RWPE1 (cell line): ENCODE measurements around the gene OR2M3.

Experiments
- CTCF ChIA-PET: fragments of 350-600 bp; sonication (Branson Sonifier 250); formaldehyde crosslinking; extraction: SDS; loops from one replicate; lab custom pipeline; 2021; lab: Yijun Ruan, JAX
- POLR2A ChIA-PET: fragments of 400-600 bp; formaldehyde crosslinking; extraction: SDS; loops from one replicate; lab custom pipeline; 2020; ENCODE audit warnings: antibody characterized with exemption; ENCODE audit not compliant: low non-redundant PET; lab: Yijun Ruan, JAX
- DNase-seq: peaks from one replicate; pipeline ENCODE4 v3.0.0; 2012; ENCODE audit warnings: low spot score
- H3K27ac ChIP-seq: fragments of 450-650 bp; 2 replicates; pipeline ENCODE4 v1.5.1; 2017
- TF ChIP-seq, protein P1 (sequence below): fragments of 450-650 bp; conservative IDR thresholded peaks from 2 replicates; pipeline ENCODE4 v1.5.1; 2017; ENCODE audit warnings: low read depth, mild to moderate bottlenecking

OR2M3 gene, protein sequence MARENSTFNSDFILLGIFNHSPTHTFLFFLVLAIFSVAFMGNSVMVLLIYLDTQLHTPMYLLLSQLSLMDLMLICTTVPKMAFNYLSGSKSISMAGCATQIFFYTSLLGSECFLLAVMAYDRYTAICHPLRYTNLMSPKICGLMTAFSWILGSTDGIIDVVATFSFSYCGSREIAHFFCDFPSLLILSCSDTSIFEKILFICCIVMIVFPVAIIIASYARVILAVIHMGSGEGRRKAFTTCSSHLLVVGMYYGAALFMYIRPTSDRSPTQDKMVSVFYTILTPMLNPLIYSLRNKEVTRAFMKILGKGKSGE

DNA sequence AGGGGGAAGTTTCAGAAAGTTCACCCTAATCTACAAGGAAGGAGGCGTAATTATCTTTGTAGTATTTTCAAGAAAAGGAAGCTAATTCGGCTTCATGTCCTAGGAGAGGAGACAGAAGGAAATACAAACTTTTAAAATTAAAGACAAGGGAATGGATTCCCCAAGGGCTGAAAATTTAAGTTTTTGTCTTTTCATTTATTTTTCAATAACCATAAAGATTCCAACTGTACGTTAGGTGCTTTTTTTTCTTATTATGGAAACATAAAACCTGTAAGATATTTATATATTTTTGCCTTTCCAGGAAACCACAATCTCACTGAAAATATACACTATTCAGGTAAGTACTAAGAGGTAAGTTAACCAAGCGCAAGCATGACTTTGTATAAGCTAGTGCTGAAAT is at the start of gene OR2M3:
Gene OR2M3, plus strand, starts transcription at position 301 of the 400 bp plus-strand sequence. CDS start 5,803 bp downstream, outside the sequence.
- DNase-seq = no peak
- TF ChIP-seq, protein P1, sequence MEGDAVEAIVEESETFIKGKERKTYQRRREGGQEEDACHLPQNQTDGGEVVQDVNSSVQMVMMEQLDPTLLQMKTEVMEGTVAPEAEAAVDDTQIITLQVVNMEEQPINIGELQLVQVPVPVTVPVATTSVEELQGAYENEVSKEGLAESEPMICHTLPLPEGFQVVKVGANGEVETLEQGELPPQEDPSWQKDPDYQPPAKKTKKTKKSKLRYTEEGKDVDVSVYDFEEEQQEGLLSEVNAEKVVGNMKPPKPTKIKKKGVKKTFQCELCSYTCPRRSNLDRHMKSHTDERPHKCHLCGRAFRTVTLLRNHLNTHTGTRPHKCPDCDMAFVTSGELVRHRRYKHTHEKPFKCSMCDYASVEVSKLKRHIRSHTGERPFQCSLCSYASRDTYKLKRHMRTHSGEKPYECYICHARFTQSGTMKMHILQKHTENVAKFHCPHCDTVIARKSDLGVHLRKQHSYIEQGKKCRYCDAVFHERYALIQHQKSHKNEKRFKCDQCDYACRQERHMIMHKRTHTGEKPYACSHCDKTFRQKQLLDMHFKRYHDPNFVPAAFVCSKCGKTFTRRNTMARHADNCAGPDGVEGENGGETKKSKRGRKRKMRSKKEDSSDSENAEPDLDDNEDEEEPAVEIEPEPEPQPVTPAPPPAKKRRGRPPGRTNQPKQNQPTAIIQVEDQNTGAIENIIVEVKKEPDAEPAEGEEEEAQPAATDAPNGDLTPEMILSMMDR = no peak
- ChIA-PET POLR2A (no interaction called here), CTCF (no interaction called here)
- no peak within 1 kb of the TSS for H3K27ac ChIP-seq

DNA sequence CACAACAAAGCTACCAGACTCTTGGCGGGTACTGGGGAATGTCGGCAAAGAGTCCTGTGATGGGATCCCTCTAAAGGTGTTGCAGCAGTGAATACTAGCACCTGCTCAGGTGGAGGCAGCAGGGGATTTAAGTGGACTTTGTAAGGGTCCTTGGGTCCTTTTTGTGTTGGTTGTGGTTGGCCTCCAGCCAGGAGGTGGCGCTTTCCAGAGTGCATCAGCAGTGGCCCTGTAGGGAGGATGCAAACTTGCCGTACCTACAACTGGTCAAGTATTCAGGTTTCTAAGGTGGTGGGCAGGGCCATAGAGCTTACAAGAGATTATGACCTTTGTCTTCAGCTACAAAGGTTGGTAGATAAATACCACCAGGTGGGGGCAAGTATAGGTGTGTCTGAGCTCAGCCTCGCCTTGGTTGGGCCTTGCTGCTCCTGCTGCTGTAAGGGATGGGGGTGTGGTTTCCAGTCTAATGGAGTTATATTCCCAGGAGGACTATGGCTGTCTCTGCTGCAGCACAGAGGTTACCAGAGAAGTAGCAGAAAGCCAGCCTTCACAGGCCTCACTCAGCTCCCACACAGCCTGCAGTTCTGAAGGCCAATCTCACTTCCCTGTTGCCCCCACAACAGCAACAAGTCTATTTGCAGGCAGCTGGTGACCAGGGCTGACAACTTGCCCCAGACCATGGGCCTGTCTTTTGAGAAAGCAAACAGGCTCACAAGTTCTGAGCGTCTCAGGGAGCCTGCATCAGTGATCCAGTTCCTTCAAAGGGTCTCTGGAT is 44.8 kb upstream of the OR2M3 start:
- TF ChIP-seq, protein P1 = no peak
- ChIA-PET POLR2A (no interaction called here), CTCF (no interaction called here)
- DNase-seq = no peak
- H3K27ac ChIP-seq = no peak overlapping the region

DNA sequence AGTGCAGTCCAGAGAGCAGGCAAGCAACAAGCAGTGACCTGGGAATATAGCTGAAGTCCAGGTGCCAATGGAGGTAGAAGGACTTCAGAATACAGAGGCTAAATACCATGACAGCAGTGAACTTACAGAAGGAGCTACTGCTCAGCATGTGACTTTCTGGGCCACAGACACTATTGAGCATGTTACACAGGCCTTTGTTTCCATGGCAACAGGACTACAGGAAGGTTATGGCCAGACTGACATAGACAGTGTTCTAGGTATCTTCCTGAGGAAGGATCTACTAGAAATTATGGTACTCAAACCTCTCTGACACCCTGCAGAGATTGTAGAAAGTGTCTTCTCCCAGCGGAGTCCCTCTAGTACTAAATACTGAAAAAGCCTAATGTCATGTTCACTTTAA is 41.1 kb upstream of the OR2M3 start:
- TF ChIP-seq, protein P1 = no peak
- H3K27ac ChIP-seq = no peak overlapping the region
- ChIA-PET POLR2A (no interaction called here), CTCF (no interaction called here)
- no peak for DNase-seq

DNA sequence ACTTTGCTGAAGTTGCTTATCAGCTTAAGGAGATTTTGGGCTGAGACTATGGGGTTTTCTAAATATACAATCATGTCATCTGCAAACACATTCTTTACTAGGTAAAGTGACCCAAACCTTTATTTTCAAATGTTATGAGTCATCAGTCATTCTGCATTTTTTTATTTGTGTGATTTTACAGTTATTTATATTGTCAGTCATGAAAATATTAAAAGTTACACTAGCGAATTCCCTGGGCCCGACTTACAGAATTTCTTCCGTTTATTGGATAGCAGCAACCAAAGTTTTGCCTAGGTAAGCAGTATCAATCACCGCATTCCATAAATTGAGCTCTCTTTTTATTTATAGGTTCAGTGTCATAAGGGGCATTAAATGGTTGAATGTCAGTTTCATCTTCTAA is 38.3 kb upstream of the OR2M3 start:
- no peak for DNase-seq
- ChIA-PET CTCF (no interaction called here), POLR2A (no interaction called here)
- no peak overlapping the region for H3K27ac ChIP-seq
- TF ChIP-seq, protein P1 = no peak

DNA sequence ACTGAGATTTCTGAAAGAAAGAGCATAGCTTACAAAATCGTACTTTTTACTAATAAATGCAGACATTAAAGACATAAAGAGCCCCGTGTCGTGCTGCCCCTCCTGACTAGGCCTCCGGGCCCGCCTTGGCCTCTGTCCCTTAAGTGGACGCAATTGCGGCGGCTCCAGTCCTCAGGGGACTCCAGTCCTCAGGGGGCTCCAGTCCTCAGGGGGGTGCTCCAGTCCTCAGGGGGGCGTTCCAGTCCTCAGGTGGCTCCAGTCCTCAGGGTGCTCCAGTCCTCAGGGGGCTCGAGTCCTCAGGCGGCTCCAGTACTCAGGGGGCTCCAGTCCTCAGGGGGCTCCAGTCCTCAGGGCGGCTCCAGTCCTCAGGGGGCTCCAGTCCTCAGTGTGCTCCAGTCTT is 33.0 kb upstream of the OR2M3 start:
- ChIA-PET CTCF (no interaction called here), POLR2A (no interaction called here)
- no peak for DNase-seq
- TF ChIP-seq, protein P1 = no peak
- no peak overlapping the region for H3K27ac ChIP-seq

DNA sequence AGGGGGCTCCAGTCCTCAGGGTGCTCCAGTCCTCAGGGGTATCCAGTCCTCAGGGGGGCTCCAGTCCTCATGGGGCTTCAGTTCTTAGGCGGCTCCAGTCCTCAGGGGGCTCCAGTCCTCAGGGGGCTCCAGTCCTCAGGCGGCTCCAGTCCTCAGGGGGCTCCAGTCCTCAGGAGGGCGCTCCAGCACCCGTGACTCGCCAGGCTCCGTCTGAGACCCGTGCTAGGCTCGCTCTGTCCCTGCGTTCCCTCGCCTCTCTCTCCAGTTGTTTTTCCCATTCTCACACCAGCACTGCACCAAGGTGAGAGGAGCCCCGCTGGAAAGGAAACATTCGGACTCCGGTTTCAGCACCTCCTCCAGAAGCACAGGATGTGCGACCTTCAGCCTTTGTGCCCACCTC is 31.9 kb upstream of the OR2M3 start:
- no peak for DNase-seq
- ChIA-PET POLR2A (no interaction called here), CTCF (no interaction called here)
- no peak overlapping the region for H3K27ac ChIP-seq
- TF ChIP-seq, protein P1 = no peak
